ENCODE measurements around the gene POGLUT2. TPM values are rescaled to one million over a fixed set of nuclear protein-coding genes. Genes with fewer than 3 reads are reported as not detected.

Gene POGLUT2
- total RNA-seq, 5 donors from 2014 or later (not counting 1 experiment from before 2014, with no cell fraction given) = 0.18 to 1.6 (median 0.93) TPM

DNA sequence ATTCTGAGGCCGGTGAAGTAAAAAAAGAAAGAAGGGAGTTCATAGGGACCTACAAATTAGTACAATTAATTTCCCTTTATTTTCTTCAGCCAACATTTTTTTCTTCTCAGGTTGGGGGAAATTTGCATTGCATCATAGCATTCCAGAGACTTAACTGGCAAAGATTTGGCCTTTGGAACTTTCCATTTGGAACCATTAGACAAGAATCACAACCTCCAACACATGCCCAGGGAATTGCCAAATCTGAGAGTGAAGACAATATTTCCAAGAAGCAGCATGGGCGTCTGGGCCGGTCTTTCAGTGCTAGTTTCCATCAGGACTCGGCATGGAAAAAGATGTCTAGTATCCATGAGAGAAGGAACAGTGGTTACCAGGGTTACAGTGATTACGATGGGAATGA is 40.7 kb upstream of the POGLUT2 start:
- CTCF ChIA-PET = no interaction called here
- H3K36me3 ChIP-seq (ENCODE audit: control insufficient read depth in 2 of 2, extremely low read depth in 1 of 2, insufficient read depth in 1 of 2, low read length in 1 of 2) = no peaks in the 10 kb centered on the region

GRCh38 chr13:102838982-102839381 is 40.2 kb upstream of the POGLUT2 start:
- Mint-ChIP-seq H3K9me3 (no peaks in the 10 kb centered on the region), H3K4me3 (no peak overlapping the region), H3K27me3 (no peaks in the 10 kb centered on the region), H3K27ac (no peak overlapping the region), H3K36me3 (peaks cover 14% of the 10 kb centered on the region), H3K4me1 (peaks cover 0 to 2% (median 0%) of the 10 kb centered on the region in 3 donors)
- Histone ChIP-seq H3K9me3 (no peaks in the 10 kb centered on the region), H3K36me3 (ENCODE audit: control insufficient read depth in 2 of 2, extremely low read depth in 1 of 2, insufficient read depth in 1 of 2, low read length in 1 of 2) (no peaks in the 10 kb centered on the region), H3K27ac (ENCODE audit: low read length) (no peak overlapping the region), H3K27me3 (replicated peaks in 1 of 2; ENCODE audit: control insufficient read depth in 2 of 2, extremely low read depth in 1 of 2, insufficient read depth in 2 of 2, low read length in 1 of 2) (no peaks in the 10 kb centered on the region), H3K4me1 (ENCODE audit: control insufficient read depth in 1 of 2, extremely low read depth in 1 of 2, insufficient read depth in 2 of 2, low read length in 2 of 2) (no peaks in the 10 kb centered on the region), H3K4me3 (ENCODE audit: control insufficient read depth in 1 of 2, extremely low read depth in 1 of 2, low read length in 1 of 2) (no peak overlapping the region)
- no peak for ATAC-seq (replicated peaks in 1 of 4)
- ChIA-PET CTCF (no interaction called here), POLR2A (no interaction called here)
- no peak for DNase-seq
- WGBS (ENCODE audit: insufficient coverage) = 100% methylated on average over 1 of the region's 4 CpGs

More for the DNA sequence above, 40.7 kb upstream of the POGLUT2 start:
- Mint-ChIP-seq H3K27me3 (no peaks in the 10 kb centered on the region), H3K4me3 (no peak overlapping the region), H3K4me1 (peaks cover under 1 to 4% (median 2%) of the 10 kb centered on the region in 3 donors), H3K9me3 (no peaks in the 10 kb centered on the region), H3K36me3 (peaks cover 12% of the 10 kb centered on the region), H3K27ac (no peak overlapping the region)
- DNase-seq (no peak), ATAC-seq (replicated peaks in 1 of 4) (no peak)
- no peak overlapping the region for H3K27ac ChIP-seq (ENCODE audit: low read length)
- 100% methylated on average over 1 of the region's 5 CpGs for WGBS (ENCODE audit: insufficient coverage)
- H3K4me1 ChIP-seq (ENCODE audit: control insufficient read depth in 1 of 2, extremely low read depth in 1 of 2, insufficient read depth in 2 of 2, low read length in 2 of 2) = no peaks in the 10 kb centered on the region
- H3K27me3 ChIP-seq (replicated peaks in 1 of 2; ENCODE audit: control insufficient read depth in 2 of 2, extremely low read depth in 1 of 2, insufficient read depth in 2 of 2, low read length in 1 of 2) = no peaks in the 10 kb centered on the region
- H3K9me3 ChIP-seq = no peaks in the 10 kb centered on the region
- no peak overlapping the region for H3K4me3 ChIP-seq (ENCODE audit: control insufficient read depth in 1 of 2, extremely low read depth in 1 of 2, low read length in 1 of 2)
- POLR2A ChIA-PET = no interaction called here

DNA sequence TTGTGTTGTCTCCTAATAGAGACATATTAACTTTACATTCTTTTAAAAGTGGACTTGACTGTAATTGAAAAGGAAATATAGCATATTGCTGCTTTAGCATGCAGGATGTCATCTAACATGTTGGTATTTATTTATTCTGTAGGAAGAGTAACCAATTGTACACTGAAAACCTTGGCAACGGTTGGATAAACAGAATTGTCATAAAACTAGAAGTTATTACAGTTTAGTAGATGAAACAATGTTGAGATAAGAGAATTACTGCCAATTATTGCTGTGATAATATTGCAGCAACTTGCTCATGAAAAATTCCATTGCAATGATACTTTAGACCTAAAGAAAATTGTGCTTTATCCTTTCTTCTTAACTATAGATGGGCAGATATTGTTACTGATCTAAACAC is 39.5 kb upstream of the POGLUT2 start:
- H3K27ac Mint-ChIP-seq = no peak overlapping the region
- no peaks in the 10 kb centered on the region for H3K27me3 ChIP-seq (replicated peaks in 1 of 2; ENCODE audit: control insufficient read depth in 2 of 2, extremely low read depth in 1 of 2, insufficient read depth in 2 of 2, low read length in 1 of 2)
- H3K4me1 Mint-ChIP-seq = no peaks in the 10 kb centered on the region
- H3K27me3 Mint-ChIP-seq = no peaks in the 10 kb centered on the region
- no peak for DNase-seq
- ATAC-seq (replicated peaks in 1 of 4) = no peak
- no peak overlapping the region for H3K4me3 Mint-ChIP-seq
- H3K9me3 Mint-ChIP-seq = no peaks in the 10 kb centered on the region
- no peak overlapping the region for H3K27ac ChIP-seq (ENCODE audit: low read length)
- no peak overlapping the region for H3K4me3 ChIP-seq (ENCODE audit: control insufficient read depth in 1 of 2, extremely low read depth in 1 of 2, low read length in 1 of 2)
- H3K4me1 ChIP-seq (ENCODE audit: control insufficient read depth in 1 of 2, extremely low read depth in 1 of 2, insufficient read depth in 2 of 2, low read length in 2 of 2) = no peaks in the 10 kb centered on the region
- H3K9me3 ChIP-seq = no peaks in the 10 kb centered on the region
- peaks cover 14% of the 10 kb centered on the region for H3K36me3 Mint-ChIP-seq
- ChIA-PET CTCF (no interaction called here), POLR2A (no interaction called here)
- H3K36me3 ChIP-seq (ENCODE audit: control insufficient read depth in 2 of 2, extremely low read depth in 1 of 2, insufficient read depth in 1 of 2, low read length in 1 of 2) = no peaks in the 10 kb centered on the region
- WGBS (ENCODE audit: insufficient coverage) = no CpG with 5 or more reads among the region's 1 CpG

- WGBS (ENCODE audit: insufficient coverage) = no CpG with 5 or more reads among the region's 4 CpGs
- no peaks in the 10 kb centered on the region for H3K4me1 Mint-ChIP-seq
- Histone ChIP-seq H3K4me3 (ENCODE audit: control insufficient read depth in 1 of 2, extremely low read depth in 1 of 2, low read length in 1 of 2) (no peak overlapping the region), H3K4me1 (ENCODE audit: control insufficient read depth in 1 of 2, extremely low read depth in 1 of 2, insufficient read depth in 2 of 2, low read length in 2 of 2) (no peaks in the 10 kb centered on the region), H3K9me3 (no peaks in the 10 kb centered on the region), H3K27ac (ENCODE audit: low read length) (no peak overlapping the region), H3K27me3 (replicated peaks in 1 of 2; ENCODE audit: control insufficient read depth in 2 of 2, extremely low read depth in 1 of 2, insufficient read depth in 2 of 2, low read length in 1 of 2) (no peaks in the 10 kb centered on the region), H3K36me3 (ENCODE audit: control insufficient read depth in 2 of 2, extremely low read depth in 1 of 2, insufficient read depth in 1 of 2, low read length in 1 of 2) (no peaks in the 10 kb centered on the region)
- no peaks in the 10 kb centered on the region for H3K27me3 Mint-ChIP-seq
- no peaks in the 10 kb centered on the region for H3K9me3 Mint-ChIP-seq
- ChIA-PET POLR2A (interaction anchor here in 1 of 2 donors (0.6 kb wide), 1 partner anchor 9 kb away, joined by 3 read pairs; no protein-coding TSS in a partner anchor), CTCF (interaction anchor here in 1 of 2 donors (0.8 kb wide), 1 partner anchor 12 kb away, joined by 3 read pairs; no protein-coding TSS in a partner anchor)
- H3K4me3 Mint-ChIP-seq = no peak overlapping the region
- H3K27ac Mint-ChIP-seq = no peak overlapping the region
- DNase-seq (no peak), ATAC-seq (replicated peaks in 1 of 4) (no peak)
- H3K36me3 Mint-ChIP-seq = peaks cover 16% of the 10 kb centered on the region
Observed at GRCh38 chr13:102836471-102836870, 37.7 kb upstream of the POGLUT2 start.

GRCh38 chr13:102830646-102831045 is 31.9 kb upstream of the POGLUT2 start:
- peaks cover 20% of the 10 kb centered on the region for H3K36me3 Mint-ChIP-seq
- Histone ChIP-seq H3K9me3 (no peaks in the 10 kb centered on the region), H3K27me3 (replicated peaks in 1 of 2; ENCODE audit: control insufficient read depth in 2 of 2, extremely low read depth in 1 of 2, insufficient read depth in 2 of 2, low read length in 1 of 2) (no peaks in the 10 kb centered on the region), H3K4me3 (ENCODE audit: control insufficient read depth in 1 of 2, extremely low read depth in 1 of 2, low read length in 1 of 2) (no peak overlapping the region), H3K36me3 (ENCODE audit: control insufficient read depth in 2 of 2, extremely low read depth in 1 of 2, insufficient read depth in 1 of 2, low read length in 1 of 2) (no peaks in the 10 kb centered on the region), H3K27ac (ENCODE audit: low read length) (no peak overlapping the region), H3K4me1 (ENCODE audit: control insufficient read depth in 1 of 2, extremely low read depth in 1 of 2, insufficient read depth in 2 of 2, low read length in 2 of 2) (no peaks in the 10 kb centered on the region)
- no peaks in the 10 kb centered on the region for H3K4me1 Mint-ChIP-seq
- ChIA-PET CTCF (no interaction called here), POLR2A (interaction anchor here in 1 of 2 donors (0.6 kb wide), 1 partner anchor 22 kb away, joined by 3 read pairs; no protein-coding TSS in a partner anchor)
- no peaks in the 10 kb centered on the region for H3K9me3 Mint-ChIP-seq
- no peak for DNase-seq
- WGBS (ENCODE audit: insufficient coverage) = no CpG with 5 or more reads among the region's 4 CpGs
- H3K27me3 Mint-ChIP-seq = no peaks in the 10 kb centered on the region
- H3K4me3 Mint-ChIP-seq = no peak overlapping the region
- no peak for ATAC-seq (replicated peaks in 1 of 4)
- no peak overlapping the region for H3K27ac Mint-ChIP-seq

GRCh38 chr13:102825921-102826706 is 27.3 kb upstream of the POGLUT2 start:
- Histone ChIP-seq H3K9me3 (no peaks in the 10 kb centered on the region), H3K27me3 (replicated peaks in 1 of 2; ENCODE audit: control insufficient read depth in 2 of 2, extremely low read depth in 1 of 2, insufficient read depth in 2 of 2, low read length in 1 of 2) (no peaks in the 10 kb centered on the region), H3K27ac (ENCODE audit: low read length) (no peak overlapping the region), H3K4me1 (ENCODE audit: control insufficient read depth in 1 of 2, extremely low read depth in 1 of 2, insufficient read depth in 2 of 2, low read length in 2 of 2) (no peaks in the 10 kb centered on the region), H3K4me3 (ENCODE audit: control insufficient read depth in 1 of 2, extremely low read depth in 1 of 2, low read length in 1 of 2) (no peak overlapping the region), H3K36me3 (ENCODE audit: control insufficient read depth in 2 of 2, extremely low read depth in 1 of 2, insufficient read depth in 1 of 2, low read length in 1 of 2) (peaks cover 0 to 4% of the 10 kb centered on the region in 2 donors)
- DNase-seq (no peak), ATAC-seq (replicated peaks in 1 of 4) (no peak)
- POLR2A ChIA-PET = no interaction called here
- CTCF ChIA-PET = no interaction called here
- 93% methylated on average over 3 of the region's 8 CpGs for WGBS (ENCODE audit: insufficient coverage)
- no peaks in the 10 kb centered on the region for H3K4me1 Mint-ChIP-seq
- no peak overlapping the region for H3K27ac Mint-ChIP-seq
- no peaks in the 10 kb centered on the region for H3K27me3 Mint-ChIP-seq
- no peaks in the 10 kb centered on the region for H3K9me3 Mint-ChIP-seq
- H3K36me3 Mint-ChIP-seq = peaks cover 31% of the 10 kb centered on the region
- H3K4me3 Mint-ChIP-seq = no peak overlapping the region
